Endometrium (tissue), 2 donors: ENCODE results near the gene TRAPPC10.

Experiments used
- FAIRE-seq: peaks from 2 replicates; lab custom pipeline; 2012; peaks lifted over from hg19 to GRCh38; lab: Jason Lieb, UNC
- donor health status: control.
- donor health status: control.

Gene TRAPPC10

GRCh38 chr21:44003307-44003966, 8.7 kb upstream of the TRAPPC10 start:
- no peak for FAIRE-seq

DNA sequence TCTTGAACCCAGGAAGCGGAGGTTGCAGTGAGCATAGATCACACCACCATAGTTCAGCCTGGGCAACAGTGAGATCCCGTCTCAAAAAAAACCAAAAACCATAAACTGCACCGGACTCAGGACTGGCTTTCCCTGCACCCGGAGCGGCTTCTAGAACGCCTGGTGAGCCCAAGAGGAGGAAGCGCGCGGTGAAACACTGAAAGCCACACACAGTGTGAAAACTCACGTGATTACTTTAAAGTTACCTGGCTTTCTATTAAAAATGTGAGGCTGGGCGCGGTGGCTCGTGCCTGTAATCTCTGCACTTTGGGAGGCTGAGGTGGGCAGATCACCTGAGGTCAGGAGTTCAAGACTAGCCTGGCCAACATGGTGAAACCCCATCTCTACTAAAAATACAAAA, 7.0 kb upstream of the TRAPPC10 start:
- no peak for FAIRE-seq

GRCh38 chr21:44005593-44005992, 6.5 kb upstream of the TRAPPC10 start:
- no peak for FAIRE-seq

GRCh38 chr21:44006017-44006619, 6.0 kb upstream of the TRAPPC10 start:
- FAIRE-seq, result no peak

DNA sequence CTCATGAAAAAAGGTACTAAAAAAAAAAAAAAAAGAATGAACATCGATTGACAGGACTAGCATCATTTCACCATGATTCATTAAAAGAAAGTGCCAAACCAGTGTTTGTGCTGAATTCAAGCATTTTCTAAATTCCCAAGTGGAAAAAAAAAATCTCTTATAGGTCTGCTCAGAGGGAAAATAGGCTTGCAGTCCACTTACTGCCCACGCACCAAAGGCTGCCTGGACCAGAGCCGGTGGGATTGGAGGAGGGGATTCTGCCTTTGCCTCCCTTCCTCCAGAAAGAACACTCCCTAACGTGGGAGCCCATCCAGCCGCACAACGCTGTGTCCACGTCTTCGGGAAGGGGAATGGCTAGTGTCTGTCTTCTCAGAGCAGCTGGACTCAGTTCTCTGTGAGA, 5.5 kb upstream of the TRAPPC10 start:
- FAIRE-seq, result peak; percentile 76

DNA sequence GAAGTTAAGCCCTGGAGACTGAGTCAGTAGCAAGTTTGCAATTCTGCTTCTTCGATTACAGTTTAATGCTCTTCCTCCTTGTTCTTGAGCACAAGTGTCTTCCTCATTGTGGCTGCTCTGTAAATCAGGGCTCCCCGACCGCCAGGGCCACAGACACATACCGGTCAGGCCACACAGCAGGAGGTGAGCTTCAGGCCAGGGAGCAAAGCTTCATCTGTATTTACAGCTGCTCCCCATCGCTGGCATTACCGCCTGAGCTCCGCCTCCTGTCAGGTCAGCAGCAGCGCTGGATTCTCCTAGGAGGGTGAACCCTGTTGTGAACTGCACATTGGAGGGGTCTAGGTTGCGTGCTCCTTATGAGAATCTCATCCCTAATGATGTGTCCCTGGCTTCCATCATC, 1.7 kb upstream of the TRAPPC10 start:
- FAIRE-seq, result no peak

GRCh38 chr21:44011123-44011522, 986 bp upstream of the TRAPPC10 start:
- no peak for FAIRE-seq

DNA sequence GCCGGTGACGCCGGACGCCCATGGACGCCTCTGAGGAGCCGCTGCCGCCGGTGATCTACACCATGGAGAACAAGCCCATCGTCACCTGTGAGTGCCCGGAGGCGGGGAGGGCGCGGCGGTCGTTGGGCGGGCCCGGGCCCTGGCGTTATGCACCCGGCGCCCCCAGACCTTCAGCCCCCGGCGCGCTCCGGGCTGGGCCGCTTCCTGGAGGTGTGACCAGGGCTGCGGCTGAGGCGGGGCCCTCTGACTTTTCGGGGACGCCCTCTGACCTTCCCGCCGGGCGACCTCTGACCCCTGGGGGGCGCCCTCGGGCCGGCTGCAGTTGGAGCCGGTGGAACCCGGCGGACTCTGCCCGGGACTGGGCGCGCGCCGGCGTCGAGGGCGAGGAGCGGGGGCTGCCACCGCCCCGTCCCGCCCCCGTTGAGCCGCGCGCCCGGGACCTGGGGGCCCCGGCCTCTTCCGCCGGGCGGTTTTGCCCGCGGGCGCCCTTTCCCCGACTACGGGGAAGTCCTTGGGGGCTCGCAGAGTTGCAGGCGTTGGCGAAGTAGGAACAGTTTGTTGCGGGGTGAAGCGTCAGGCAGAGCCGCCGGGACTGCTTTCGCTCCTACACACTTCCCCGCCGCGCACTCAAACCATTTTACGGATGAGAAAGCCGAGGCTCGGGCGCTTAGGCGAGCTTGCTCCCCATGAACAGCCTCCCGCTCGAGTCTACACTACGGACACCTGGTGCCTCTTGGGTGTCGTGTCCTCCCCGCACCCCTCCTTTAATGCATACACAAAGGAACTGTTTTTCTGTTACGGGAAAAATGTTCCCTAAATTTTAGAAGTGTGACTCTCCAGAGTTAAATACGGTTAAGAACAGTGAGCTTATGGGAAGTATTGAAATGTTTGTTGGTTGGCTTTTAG, 618 bp downstream of the TRAPPC10 start:
- FAIRE-seq, result no peak

DNA sequence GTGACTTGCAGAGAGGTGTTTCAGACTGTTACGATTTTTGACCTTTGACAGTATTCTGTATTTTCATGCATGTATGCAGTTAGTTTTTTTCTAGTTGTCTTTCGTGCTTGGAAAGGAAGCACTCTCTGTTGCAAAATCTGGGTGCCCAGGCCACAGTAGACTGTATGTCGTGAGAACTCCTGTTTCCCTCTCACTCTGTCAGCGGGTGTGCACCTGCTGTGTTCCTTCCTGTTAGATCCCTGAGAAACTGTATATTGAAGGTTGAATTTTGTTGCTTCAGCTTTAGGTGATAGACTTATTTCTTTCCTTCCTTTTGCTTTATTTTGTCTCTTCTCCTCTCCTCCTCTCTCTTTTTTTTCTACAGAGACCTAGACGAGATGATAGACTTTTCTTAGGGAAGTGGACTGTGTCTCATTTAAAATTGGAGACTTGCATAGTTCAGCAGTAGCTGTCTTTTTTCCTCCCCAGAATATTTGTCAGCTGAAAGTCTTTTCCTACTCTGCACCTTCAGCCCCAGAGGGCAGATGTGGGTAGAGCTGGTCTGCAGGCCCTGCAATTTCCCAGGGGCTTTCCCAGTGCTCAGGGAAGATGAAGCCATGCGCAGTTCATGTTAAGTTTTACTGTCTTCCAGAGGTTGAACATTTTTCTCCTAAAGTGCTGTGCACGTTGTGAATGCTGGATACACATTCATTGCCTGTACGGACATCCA, 1.4 kb downstream of the TRAPPC10 start:
- FAIRE-seq, result no peak

GRCh38 chr21:44017601-44018000, 5.5 kb downstream of the TRAPPC10 start:
- FAIRE-seq, result no peak

- FAIRE-seq, result no peak
These were observed 6.0 kb downstream of the TRAPPC10 start for GRCh38 chr21:44018127-44018526.

DNA sequence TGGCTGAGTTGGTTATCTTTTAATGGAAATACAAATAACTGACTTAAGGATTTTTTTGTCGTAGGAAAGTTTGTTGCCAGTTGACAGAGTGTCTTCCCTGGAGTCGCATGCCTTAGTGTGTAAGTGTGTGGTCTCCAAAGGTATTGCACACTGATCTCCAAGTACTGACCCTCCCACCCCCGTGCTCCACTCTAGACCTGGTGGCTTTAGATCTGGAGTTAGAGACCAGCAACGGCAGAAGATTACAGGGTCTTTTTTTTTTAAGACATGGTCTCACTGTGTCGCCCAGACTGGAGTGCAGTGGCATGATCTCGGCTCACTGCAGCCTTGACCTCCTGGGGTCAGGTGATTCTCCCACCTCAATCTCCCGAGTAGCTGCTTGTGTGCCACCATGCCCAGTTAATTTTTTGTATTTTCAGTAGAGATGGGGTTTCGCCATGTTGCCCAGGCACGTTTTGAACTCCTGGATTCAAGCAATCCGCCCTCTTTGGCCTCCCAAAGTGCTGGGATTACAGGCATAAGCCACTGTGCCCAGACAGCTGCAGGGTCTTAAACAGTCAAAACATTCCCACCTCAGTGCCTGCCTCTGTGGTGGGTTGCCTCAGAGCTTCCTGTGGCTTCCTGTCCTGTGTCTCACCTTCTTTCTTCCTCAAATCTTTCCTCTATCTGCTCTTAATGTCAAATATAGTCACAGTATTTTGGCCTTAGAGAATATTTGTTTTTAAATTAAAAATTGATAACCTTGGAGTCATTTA, 6.9 kb downstream of the TRAPPC10 start:
- no peak for FAIRE-seq

DNA sequence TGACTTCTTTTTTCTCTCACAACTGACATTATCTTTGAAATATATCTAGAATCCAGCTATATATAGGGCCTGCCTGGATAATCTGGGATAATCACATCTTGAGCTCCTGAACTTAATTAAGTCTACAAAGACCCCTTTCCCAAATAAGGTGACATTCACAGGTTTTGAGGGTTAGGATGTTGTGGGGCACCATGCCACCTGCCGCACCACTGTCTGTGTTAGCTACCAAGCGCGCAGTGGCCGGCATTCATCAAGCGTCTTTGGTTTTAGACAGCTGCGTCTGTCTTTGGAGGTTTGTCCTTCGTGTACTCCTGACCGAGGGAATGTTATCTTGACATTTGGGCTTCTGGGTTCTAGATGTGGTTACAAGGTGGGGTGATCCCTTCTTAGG, 7.5 kb downstream of the TRAPPC10 start:
- no peak for FAIRE-seq

- no peak for FAIRE-seq
These were observed 8.4 kb downstream of the TRAPPC10 start for GRCh38 chr21:44020551-44020950.

- FAIRE-seq, result no peak
These were observed 9.0 kb downstream of the TRAPPC10 start for GRCh38 chr21:44021064-44021463.

DNA sequence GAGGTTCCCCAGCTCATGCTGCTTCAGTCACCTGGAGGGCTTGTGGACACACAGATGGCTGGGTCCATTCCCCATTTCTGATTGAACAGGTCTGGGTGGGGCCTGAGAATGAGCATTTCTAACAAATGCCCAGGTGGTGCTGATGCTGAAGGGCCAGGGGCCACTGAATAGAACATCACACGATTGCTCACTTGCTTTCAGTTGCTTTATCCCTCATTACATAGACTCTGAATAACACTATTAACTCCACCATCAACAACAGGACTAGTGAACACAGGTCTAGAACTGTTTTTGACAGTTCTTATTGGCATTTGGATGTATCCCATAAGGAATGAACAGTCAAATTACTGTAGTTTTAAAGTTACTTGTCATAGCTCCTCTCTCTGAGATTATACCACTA, 12.1 kb downstream of the TRAPPC10 start:
- no peak for FAIRE-seq

DNA sequence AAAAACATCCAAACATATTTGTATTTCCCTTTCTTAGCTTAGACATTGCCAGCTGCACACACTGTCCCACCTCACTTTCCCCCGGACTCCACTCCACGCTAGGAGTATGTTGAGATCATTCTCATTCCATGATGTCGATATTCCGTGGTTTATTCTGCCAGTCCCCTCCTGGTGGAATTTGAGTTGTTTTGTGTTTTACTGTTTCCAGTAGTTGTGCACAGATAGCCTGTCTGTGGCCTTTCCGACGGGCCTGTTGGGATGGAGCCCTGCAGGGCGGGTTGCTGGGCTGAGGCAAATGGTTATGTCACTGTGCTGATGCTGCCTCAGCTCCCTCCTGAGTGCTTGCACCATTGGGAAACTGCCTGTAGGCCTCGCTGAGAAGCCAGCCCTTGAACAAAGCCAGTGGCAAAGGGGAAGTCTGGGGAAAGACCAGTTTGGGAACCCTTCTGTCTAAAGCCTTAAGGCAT, 12.8 kb downstream of the TRAPPC10 start:
- FAIRE-seq, result no peak

DNA sequence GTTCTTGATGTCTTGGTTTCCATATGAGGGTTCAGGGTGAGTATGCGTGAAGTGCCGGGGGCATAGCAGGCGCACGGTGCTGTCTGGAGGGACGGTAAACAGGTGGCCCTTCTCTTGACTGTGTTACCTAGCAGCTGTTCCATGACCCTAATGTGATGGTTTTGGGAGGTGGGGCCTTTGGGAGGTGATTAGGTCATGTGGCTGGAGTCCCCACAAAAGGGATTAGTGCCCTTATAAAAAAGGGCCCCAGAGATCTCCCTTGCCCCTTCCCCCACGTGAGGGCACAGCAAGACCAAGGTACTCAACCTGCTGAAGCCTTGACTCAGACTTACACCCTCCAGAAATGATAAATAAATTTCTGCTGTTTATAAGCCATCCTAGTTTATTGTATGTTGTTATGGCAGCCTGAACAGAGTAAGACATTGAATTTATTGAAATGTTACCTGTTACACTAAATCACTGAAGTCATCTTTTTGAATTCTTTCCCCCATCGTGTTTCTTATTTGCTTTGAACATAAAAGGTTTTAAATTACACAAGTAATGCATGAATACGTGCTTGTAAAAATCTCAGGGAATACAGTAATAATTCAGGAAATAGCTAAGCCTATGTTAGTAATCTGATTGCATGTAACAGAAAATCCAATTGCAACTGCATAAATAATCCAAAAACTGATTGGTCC, 15.6 kb downstream of the TRAPPC10 start:
- FAIRE-seq, result no peak

GRCh38 chr21:44028287-44028659, 16.2 kb downstream of the TRAPPC10 start:
- no peak for FAIRE-seq

DNA sequence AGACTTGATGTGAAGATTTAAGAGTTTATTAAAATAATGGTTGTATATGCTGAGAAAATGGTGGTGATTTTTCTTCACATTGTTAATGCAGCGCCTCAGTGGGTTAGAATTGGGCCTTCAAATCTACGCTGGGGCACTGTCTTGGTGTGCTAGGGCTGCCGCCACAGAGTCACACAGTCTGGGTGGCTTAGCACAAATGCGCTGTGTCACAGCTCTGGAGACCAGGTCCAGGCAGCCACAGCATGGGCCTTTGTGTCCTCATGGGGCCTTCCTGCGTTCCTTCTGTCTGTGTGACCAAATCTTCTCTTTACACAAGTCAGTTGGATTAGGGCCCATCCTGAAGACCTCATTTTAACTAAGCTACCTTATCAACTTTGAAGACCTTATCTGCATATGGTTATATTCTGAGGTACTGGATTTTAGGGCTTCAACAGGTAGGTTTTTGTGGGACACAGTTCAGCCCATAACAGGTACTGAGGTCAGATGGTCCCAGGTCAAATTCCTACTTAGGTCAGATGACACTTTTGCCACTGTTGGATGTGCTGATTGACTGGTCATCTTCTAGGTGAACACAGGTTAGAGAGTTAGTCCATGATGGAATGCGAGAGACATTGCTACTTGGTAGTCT, 17.5 kb downstream of the TRAPPC10 start:
- FAIRE-seq, result no peak

GRCh38 chr21:44035244-44035643, 23.1 kb downstream of the TRAPPC10 start:
- no peak for FAIRE-seq
